ENCODE data around the gene GABRR2. TPM values are rescaled to one million over a fixed set of nuclear protein-coding genes. Genes with fewer than 3 reads are reported as not detected.

Gene GABRR2
- total RNA-seq, 1 donor from 2014 or later, result 0.36 TPM

GRCh38 chr6:89317067-89317466 lies 2.0 kb upstream of the GABRR2 start:
- TF ChIP-seq, protein P1, sequence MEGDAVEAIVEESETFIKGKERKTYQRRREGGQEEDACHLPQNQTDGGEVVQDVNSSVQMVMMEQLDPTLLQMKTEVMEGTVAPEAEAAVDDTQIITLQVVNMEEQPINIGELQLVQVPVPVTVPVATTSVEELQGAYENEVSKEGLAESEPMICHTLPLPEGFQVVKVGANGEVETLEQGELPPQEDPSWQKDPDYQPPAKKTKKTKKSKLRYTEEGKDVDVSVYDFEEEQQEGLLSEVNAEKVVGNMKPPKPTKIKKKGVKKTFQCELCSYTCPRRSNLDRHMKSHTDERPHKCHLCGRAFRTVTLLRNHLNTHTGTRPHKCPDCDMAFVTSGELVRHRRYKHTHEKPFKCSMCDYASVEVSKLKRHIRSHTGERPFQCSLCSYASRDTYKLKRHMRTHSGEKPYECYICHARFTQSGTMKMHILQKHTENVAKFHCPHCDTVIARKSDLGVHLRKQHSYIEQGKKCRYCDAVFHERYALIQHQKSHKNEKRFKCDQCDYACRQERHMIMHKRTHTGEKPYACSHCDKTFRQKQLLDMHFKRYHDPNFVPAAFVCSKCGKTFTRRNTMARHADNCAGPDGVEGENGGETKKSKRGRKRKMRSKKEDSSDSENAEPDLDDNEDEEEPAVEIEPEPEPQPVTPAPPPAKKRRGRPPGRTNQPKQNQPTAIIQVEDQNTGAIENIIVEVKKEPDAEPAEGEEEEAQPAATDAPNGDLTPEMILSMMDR (IDR thresholded peaks at IDR 0.05; ENCODE audit: unreplicated experiment), result no peak
- Mint-ChIP-seq H3K27ac (ENCODE audit: unreplicated experiment) (no peak overlapping the region), H3K9me3 (ENCODE audit: unreplicated experiment) (no peaks in the 10 kb centered on the region), H3K4me3 (ENCODE audit: unreplicated experiment) (no peak overlapping the region), H3K4me1 (ENCODE audit: unreplicated experiment) (peaks cover 5% of the 10 kb centered on the region), H3K36me3 (ENCODE audit: low read depth, unreplicated experiment) (peaks cover 16% of the 10 kb centered on the region), H3K27me3 (ENCODE audit: unreplicated experiment) (peaks cover under 1% of the 10 kb centered on the region)
- DNase-seq (ENCODE audit: low spot score), result no peak

DNA sequence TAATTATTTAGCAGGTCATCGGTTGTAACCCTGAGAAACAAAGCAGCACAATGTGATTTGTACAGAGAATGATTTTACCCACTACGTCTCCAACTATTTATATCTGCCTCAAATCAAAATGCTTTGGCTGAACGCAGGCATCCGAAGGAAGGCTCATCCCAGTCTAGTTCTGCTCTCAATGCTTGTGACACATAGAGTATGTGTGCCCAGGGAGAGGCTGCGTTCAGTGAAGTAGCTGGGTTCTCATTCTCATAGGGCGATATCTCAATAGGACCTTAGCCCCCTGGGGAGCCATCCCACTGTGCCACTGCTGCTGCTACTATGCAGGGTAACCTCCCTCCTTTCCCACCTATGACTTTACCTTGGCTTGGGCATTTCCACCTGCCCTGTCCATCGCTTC lies 407 bp downstream of the GABRR2 start:
- Mint-ChIP-seq H3K27me3 (ENCODE audit: unreplicated experiment) (peaks cover 2% of the 10 kb centered on the region), H3K4me3 (ENCODE audit: unreplicated experiment) (no peak overlapping the region), H3K36me3 (ENCODE audit: low read depth, unreplicated experiment) (peaks cover under 1% of the 10 kb centered on the region), H3K9me3 (ENCODE audit: unreplicated experiment) (no peaks in the 10 kb centered on the region), H3K4me1 (ENCODE audit: unreplicated experiment) (peaks cover 12% of the 10 kb centered on the region), H3K27ac (ENCODE audit: unreplicated experiment) (no peak overlapping the region)
- TF ChIP-seq, protein P1 (IDR thresholded peaks at IDR 0.05; ENCODE audit: unreplicated experiment), result no peak
- DNase-seq (ENCODE audit: low spot score), result no peak

DNA sequence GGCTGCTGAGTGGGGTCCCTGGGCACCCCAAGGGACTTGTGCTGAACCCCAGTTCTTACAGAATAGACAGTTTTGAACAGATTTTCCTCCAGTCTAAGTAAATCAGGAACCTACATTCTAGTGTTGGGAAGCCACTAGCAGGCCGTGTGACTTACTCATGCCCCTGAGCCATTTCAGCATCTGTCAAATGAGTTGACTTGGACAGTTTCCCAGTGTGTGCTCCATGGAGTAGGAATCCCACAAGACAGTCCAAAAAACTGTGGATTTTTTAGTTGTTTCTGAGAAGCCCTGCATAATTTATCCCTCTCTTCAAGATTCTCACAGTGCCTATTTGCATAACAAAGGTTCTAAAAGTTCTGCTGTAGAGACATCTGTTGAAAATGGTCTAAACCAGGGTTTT lies 2.1 kb downstream of the GABRR2 start:
- Mint-ChIP-seq H3K27ac (ENCODE audit: unreplicated experiment) (no peak overlapping the region), H3K27me3 (ENCODE audit: unreplicated experiment) (peaks cover 2% of the 10 kb centered on the region)
- DNase-seq (ENCODE audit: low spot score), result no peak

GRCh38 chr6:89311853-89312531 lies 3.1 kb downstream of the GABRR2 start:
- Mint-ChIP-seq H3K9me3 (ENCODE audit: unreplicated experiment) (no peaks in the 10 kb centered on the region), H3K4me1 (ENCODE audit: unreplicated experiment) (peaks cover 15% of the 10 kb centered on the region), H3K27ac (ENCODE audit: unreplicated experiment) (peak overlapping the region; percentile 91), H3K27me3 (ENCODE audit: unreplicated experiment) (peaks cover 2% of the 10 kb centered on the region), H3K36me3 (ENCODE audit: low read depth, unreplicated experiment) (no peaks in the 10 kb centered on the region), H3K4me3 (ENCODE audit: unreplicated experiment) (peak overlapping the region; percentile 65)
- TF ChIP-seq, protein P1 (IDR thresholded peaks at IDR 0.05; ENCODE audit: unreplicated experiment), result no peak
- peak; percentile 54 for DNase-seq (ENCODE audit: low spot score)

More for the DNA sequence above, 2.1 kb downstream of the GABRR2 start:
- peaks cover 15% of the 10 kb centered on the region for H3K4me1 Mint-ChIP-seq (ENCODE audit: unreplicated experiment)
- H3K4me3 Mint-ChIP-seq (ENCODE audit: unreplicated experiment), result no peak overlapping the region
- H3K36me3 Mint-ChIP-seq (ENCODE audit: low read depth, unreplicated experiment), result no peaks in the 10 kb centered on the region
- H3K9me3 Mint-ChIP-seq (ENCODE audit: unreplicated experiment), result no peaks in the 10 kb centered on the region
- TF ChIP-seq, protein P1 (IDR thresholded peaks at IDR 0.05; ENCODE audit: unreplicated experiment), result no peak

- H3K27me3 Mint-ChIP-seq (ENCODE audit: unreplicated experiment), result peaks cover 2% of the 10 kb centered on the region
- no peaks in the 10 kb centered on the region for H3K9me3 Mint-ChIP-seq (ENCODE audit: unreplicated experiment)
- H3K4me3 Mint-ChIP-seq (ENCODE audit: unreplicated experiment), result no peak overlapping the region
- no peaks in the 10 kb centered on the region for H3K36me3 Mint-ChIP-seq (ENCODE audit: low read depth, unreplicated experiment)
- H3K27ac Mint-ChIP-seq (ENCODE audit: unreplicated experiment), result no peak overlapping the region
- TF ChIP-seq, protein P1 (IDR thresholded peaks at IDR 0.05; ENCODE audit: unreplicated experiment), result peak; percentile 14
- DNase-seq (ENCODE audit: low spot score), result no peak
- peaks cover 15% of the 10 kb centered on the region for H3K4me1 Mint-ChIP-seq (ENCODE audit: unreplicated experiment)
Observed at GRCh38 chr6:89311530-89311852, 3.6 kb downstream of the GABRR2 start.

Measured in endothelial cell (in vitro differentiated cells).